Activated naive CD4-positive, alpha-beta T cell treated with anti-CD3 and anti-CD28 coated beads, Interleukin-2, amount 50 U/mL, for 24 hours (primary cell): ENCODE results near the gene IGF1R.

Experiments used
- H3K27ac Mint-ChIP-seq: one replicate; pipeline ENCODE4 v1.8.0; 2021; ENCODE audit warnings: mild to moderate bottlenecking, mixed read lengths
- H3K27me3 Mint-ChIP-seq: one replicate; pipeline ENCODE4 v1.8.0; 2021; ENCODE audit warnings: mixed read lengths
- H3K36me3 Mint-ChIP-seq: one replicate; pipeline ENCODE4 v1.8.0; 2021; ENCODE audit warnings: mixed read lengths
- H3K4me1 Mint-ChIP-seq: one replicate; pipeline ENCODE4 v1.8.0; 2021; ENCODE audit warnings: mixed read lengths
- H3K4me3 Mint-ChIP-seq: one replicate; pipeline ENCODE4 v1.8.0; 2021; ENCODE audit warnings: mild to moderate bottlenecking, mixed read lengths
- H3K9me3 Mint-ChIP-seq: one replicate; pipeline ENCODE4 v1.8.0; 2021; ENCODE audit warnings: mixed read lengths

IGF1R gene

GRCh38 chr15:98937413-98938104 lies 289.2 kb downstream of the IGF1R start:
- H3K27me3 Mint-ChIP-seq: no peaks in the 10 kb centered on the region
- no peak overlapping the region for H3K27ac Mint-ChIP-seq
- H3K4me3 Mint-ChIP-seq: no peak overlapping the region
- no peaks in the 10 kb centered on the region for H3K4me1 Mint-ChIP-seq
- no peaks in the 10 kb centered on the region for H3K9me3 Mint-ChIP-seq
- peaks cover 19% of the 10 kb centered on the region for H3K36me3 Mint-ChIP-seq

GRCh38 chr15:98938105-98938417 lies 289.7 kb downstream of the IGF1R start:
- Mint-ChIP-seq H3K27me3 (no peaks in the 10 kb centered on the region), H3K27ac (no peak overlapping the region), H3K9me3 (no peaks in the 10 kb centered on the region), H3K36me3 (peaks cover 21% of the 10 kb centered on the region), H3K4me3 (no peak overlapping the region), H3K4me1 (no peaks in the 10 kb centered on the region)

GRCh38 chr15:98938799-98939198 lies 290.5 kb downstream of the IGF1R start:
- Mint-ChIP-seq H3K4me3 (no peak overlapping the region), H3K4me1 (no peaks in the 10 kb centered on the region), H3K27me3 (no peaks in the 10 kb centered on the region), H3K27ac (peak overlapping the region; percentile 55), H3K9me3 (no peaks in the 10 kb centered on the region), H3K36me3 (peaks cover 21% of the 10 kb centered on the region)

GRCh38 chr15:98939311-98940080 lies 291.2 kb downstream of the IGF1R start:
- Mint-ChIP-seq H3K9me3 (no peaks in the 10 kb centered on the region), H3K36me3 (peaks cover 18% of the 10 kb centered on the region), H3K27ac (no peak overlapping the region), H3K4me1 (no peaks in the 10 kb centered on the region), H3K27me3 (no peaks in the 10 kb centered on the region), H3K4me3 (no peak overlapping the region)

GRCh38 chr15:98941595-98942255 lies 293.4 kb downstream of the IGF1R start:
- Mint-ChIP-seq H3K27ac (no peak overlapping the region), H3K9me3 (no peaks in the 10 kb centered on the region), H3K4me1 (no peaks in the 10 kb centered on the region), H3K27me3 (no peaks in the 10 kb centered on the region), H3K36me3 (peaks cover 16% of the 10 kb centered on the region), H3K4me3 (no peak overlapping the region)

- H3K27ac Mint-ChIP-seq: no peak overlapping the region
- H3K4me3 Mint-ChIP-seq: no peak overlapping the region
- no peaks in the 10 kb centered on the region for H3K4me1 Mint-ChIP-seq
- H3K36me3 Mint-ChIP-seq: peaks cover 15% of the 10 kb centered on the region
- H3K27me3 Mint-ChIP-seq: no peaks in the 10 kb centered on the region
- no peaks in the 10 kb centered on the region for H3K9me3 Mint-ChIP-seq
These were observed 294.1 kb downstream of the IGF1R start for GRCh38 chr15:98942431-98942830.

- H3K4me3 Mint-ChIP-seq: no peak overlapping the region
- H3K27ac Mint-ChIP-seq: no peak overlapping the region
- H3K4me1 Mint-ChIP-seq: no peaks in the 10 kb centered on the region
- H3K9me3 Mint-ChIP-seq: no peaks in the 10 kb centered on the region
- H3K27me3 Mint-ChIP-seq: no peaks in the 10 kb centered on the region
- peaks cover 12% of the 10 kb centered on the region for H3K36me3 Mint-ChIP-seq
These were observed 294.7 kb downstream of the IGF1R start for GRCh38 chr15:98943051-98943508.

- Mint-ChIP-seq H3K27me3 (no peaks in the 10 kb centered on the region), H3K4me3 (no peak overlapping the region), H3K36me3 (peaks cover 9% of the 10 kb centered on the region), H3K4me1 (no peaks in the 10 kb centered on the region), H3K27ac (no peak overlapping the region), H3K9me3 (no peaks in the 10 kb centered on the region)
These were observed 295.3 kb downstream of the IGF1R start for GRCh38 chr15:98943601-98944151.

- Mint-ChIP-seq H3K27ac (no peak overlapping the region), H3K9me3 (no peaks in the 10 kb centered on the region), H3K27me3 (no peaks in the 10 kb centered on the region), H3K36me3 (peaks cover 4% of the 10 kb centered on the region), H3K4me1 (peaks cover 7% of the 10 kb centered on the region), H3K4me3 (no peak overlapping the region)
These were observed 298.2 kb downstream of the IGF1R start for GRCh38 chr15:98946301-98947255.

- H3K9me3 Mint-ChIP-seq: no peaks in the 10 kb centered on the region
- no peak overlapping the region for H3K27ac Mint-ChIP-seq
- H3K36me3 Mint-ChIP-seq: peaks cover 2% of the 10 kb centered on the region
- H3K4me1 Mint-ChIP-seq: peaks cover 19% of the 10 kb centered on the region
- H3K27me3 Mint-ChIP-seq: no peaks in the 10 kb centered on the region
- no peak overlapping the region for H3K4me3 Mint-ChIP-seq
These were observed 300.1 kb downstream of the IGF1R start for GRCh38 chr15:98948456-98948855.

- no peak overlapping the region for H3K27ac Mint-ChIP-seq
- H3K27me3 Mint-ChIP-seq: no peaks in the 10 kb centered on the region
- H3K4me1 Mint-ChIP-seq: peaks cover 19% of the 10 kb centered on the region
- no peaks in the 10 kb centered on the region for H3K9me3 Mint-ChIP-seq
- no peak overlapping the region for H3K4me3 Mint-ChIP-seq
- peaks cover 2% of the 10 kb centered on the region for H3K36me3 Mint-ChIP-seq
These were observed 300.6 kb downstream of the IGF1R start for GRCh38 chr15:98948941-98949340.

- Mint-ChIP-seq H3K27ac (no peak overlapping the region), H3K36me3 (peaks cover 2% of the 10 kb centered on the region), H3K4me1 (peaks cover 19% of the 10 kb centered on the region)
These were observed 301.3 kb downstream of the IGF1R start for GRCh38 chr15:98949624-98950023.

GRCh38 chr15:98950248-98950647 lies 301.9 kb downstream of the IGF1R start:
- H3K4me1 Mint-ChIP-seq: peaks cover 19% of the 10 kb centered on the region
- H3K9me3 Mint-ChIP-seq: no peaks in the 10 kb centered on the region
- H3K4me3 Mint-ChIP-seq: no peak overlapping the region
- no peaks in the 10 kb centered on the region for H3K27me3 Mint-ChIP-seq
- peak overlapping the region; percentile 46 for H3K27ac Mint-ChIP-seq
- H3K36me3 Mint-ChIP-seq: peaks cover 2% of the 10 kb centered on the region

More at GRCh38 chr15:98949624-98950023, 301.3 kb downstream of the IGF1R start:
- Mint-ChIP-seq H3K4me3 (no peak overlapping the region), H3K27me3 (no peaks in the 10 kb centered on the region), H3K9me3 (no peaks in the 10 kb centered on the region)

- H3K4me1 Mint-ChIP-seq: peaks cover 19% of the 10 kb centered on the region
- H3K36me3 Mint-ChIP-seq: peaks cover 2% of the 10 kb centered on the region
- H3K9me3 Mint-ChIP-seq: no peaks in the 10 kb centered on the region
- H3K4me3 Mint-ChIP-seq: no peak overlapping the region
- H3K27me3 Mint-ChIP-seq: no peaks in the 10 kb centered on the region
- no peak overlapping the region for H3K27ac Mint-ChIP-seq
These were observed 302.7 kb downstream of the IGF1R start for GRCh38 chr15:98951004-98951403.
